Fibroblast of pulmonary artery (primary cell): ENCODE results near the gene REEP5.
"Not testable (repeated sequence)": the region's sequence is repeated elsewhere in the genome, so short reads cannot be mapped to it uniquely, and the experiment has no call there.

Source experiments
- DNase-seq: peaks from one replicate; pipeline ENCODE4 v3.0.0-alpha.2; 2010; ENCODE audit warnings: low read depth
- H3K4me3 ChIP-seq: replicated peaks from 2 replicates; pipeline ENCODE4 v1.5.1; 2011; ENCODE audit warnings: low read depth, mild to moderate bottlenecking, control low read depth, low read length, moderate library complexity
- CTCF ChIP-seq: IDR thresholded peaks from 2 replicates; pipeline ENCODE4 v1.5.1; 2011; ENCODE audit warnings: mild to moderate bottlenecking, control low read depth, low read length, inconsistent platforms; ENCODE audit errors: missing control alignments

REEP5 gene

DNA sequence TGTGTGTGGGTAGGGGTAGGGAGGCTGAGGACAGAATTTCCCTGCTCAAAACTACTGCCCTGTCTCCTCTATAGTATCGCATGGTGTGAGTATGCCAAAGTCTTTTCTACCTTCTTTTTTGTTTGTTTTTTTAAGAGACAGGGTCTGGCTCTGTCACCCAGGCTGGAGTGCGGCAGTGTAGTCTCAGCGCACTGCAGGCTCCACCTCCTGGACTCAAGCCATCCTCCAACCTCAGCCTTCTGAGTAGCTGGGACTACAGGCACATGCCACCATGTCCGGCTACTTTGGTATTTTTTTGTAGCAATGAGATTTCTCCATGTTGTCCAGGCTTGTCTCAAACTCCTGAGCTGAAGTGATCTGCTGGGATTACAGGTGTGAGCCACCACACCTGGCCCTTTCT is 58.5 kb downstream of the REEP5 start:
- no peak overlapping the region for H3K4me3 ChIP-seq
- DNase-seq, result no peak
- TF ChIP-seq CTCF, result no peak

- no peak for DNase-seq
- peak overlapping the region; percentile 98 for H3K4me3 ChIP-seq
- no peak for TF ChIP-seq CTCF
These were observed 59.9 kb downstream of the REEP5 start for GRCh38 chr5:112862085-112862484.

DNA sequence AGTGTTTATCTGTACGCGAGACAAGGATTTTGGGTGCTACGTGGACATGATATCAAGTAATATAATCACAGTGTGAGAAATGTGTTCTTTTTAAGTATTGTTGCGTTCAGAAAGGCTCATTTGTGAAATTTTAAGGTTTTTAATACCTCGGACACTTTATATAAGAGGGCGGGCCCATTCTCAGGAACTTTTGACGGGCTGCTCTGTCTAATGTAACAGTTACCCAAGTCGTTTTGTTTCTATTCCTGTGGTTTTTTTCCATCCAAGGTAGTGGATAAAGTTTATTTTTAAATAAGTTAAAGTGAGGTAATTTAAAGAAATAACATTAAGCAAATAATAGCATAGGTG is 60.4 kb downstream of the REEP5 start:
- peak overlapping the region; percentile 98 for H3K4me3 ChIP-seq
- DNase-seq, result no peak
- TF ChIP-seq CTCF, result no peak

DNA sequence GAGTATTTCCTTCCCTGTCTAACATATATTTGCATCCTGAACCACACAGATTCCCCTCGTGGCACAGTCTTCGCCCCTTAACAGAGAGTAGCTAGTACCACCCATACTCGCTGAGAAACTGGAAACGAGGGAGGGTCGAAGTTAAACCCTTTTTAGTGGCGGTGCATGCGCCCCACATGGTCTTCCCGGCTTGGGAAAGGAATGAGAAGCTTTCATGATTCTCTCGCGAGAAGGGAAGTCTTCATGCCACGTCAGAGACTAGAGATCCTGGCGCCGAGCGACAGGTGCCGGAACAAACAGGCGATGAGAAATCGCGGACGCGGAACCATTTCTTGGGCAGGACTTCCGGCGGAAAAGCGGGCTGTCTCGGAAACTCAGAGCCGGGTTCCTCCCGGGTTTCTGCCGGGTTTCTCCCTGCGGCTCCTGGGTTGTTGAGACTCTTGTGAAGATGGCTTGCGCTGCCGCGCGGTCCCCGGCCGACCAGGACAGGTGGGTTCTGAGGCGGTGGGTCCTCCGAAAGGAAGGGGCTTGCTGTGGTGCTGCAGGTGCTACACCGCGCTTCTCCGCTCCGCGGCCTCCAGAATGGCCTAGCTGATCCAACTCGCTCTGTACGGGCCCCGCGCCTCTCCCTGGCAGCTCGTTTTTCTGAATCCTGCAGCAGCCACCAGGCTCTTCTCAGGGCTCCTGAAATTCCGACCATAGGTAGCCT is 60.9 kb downstream of the REEP5 start, which contains the start of gene SRP19:
SRP19 (plus strand) TSS at position 359 of the 709 bp plus-strand sequence; CDS start at position 449, 90 bp downstream.
- no peak for TF ChIP-seq CTCF
- peak within 1 kb of the TSS; percentile 98 for H3K4me3 ChIP-seq
- DNase-seq, result peak; percentile 98

DNA sequence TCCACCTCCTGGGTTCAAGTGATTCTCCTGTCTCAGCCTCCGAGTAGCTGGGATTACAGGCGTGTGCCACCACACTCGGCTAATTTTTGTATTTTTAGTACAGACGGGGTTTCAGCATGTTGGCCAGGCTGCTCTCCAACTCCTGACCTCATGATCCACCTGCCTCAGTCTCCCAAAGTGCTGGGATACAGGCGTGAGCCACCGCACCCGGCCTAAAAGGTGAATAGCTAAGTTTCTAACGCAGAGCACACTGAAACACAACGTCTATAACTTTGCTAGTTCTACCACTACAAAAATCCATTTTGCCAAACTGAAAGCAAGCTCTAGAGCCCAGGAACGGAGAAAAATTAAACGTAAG is 61.5 kb downstream of the REEP5 start:
- DNase-seq, result not testable (repeated sequence)
- peak overlapping the region; percentile 98 for H3K4me3 ChIP-seq

GRCh38 chr5:112857866-112858265 is 64.2 kb downstream of the REEP5 start:
- no peak overlapping the region for H3K4me3 ChIP-seq
- DNase-seq, result no peak
- TF ChIP-seq CTCF, result no peak

DNA sequence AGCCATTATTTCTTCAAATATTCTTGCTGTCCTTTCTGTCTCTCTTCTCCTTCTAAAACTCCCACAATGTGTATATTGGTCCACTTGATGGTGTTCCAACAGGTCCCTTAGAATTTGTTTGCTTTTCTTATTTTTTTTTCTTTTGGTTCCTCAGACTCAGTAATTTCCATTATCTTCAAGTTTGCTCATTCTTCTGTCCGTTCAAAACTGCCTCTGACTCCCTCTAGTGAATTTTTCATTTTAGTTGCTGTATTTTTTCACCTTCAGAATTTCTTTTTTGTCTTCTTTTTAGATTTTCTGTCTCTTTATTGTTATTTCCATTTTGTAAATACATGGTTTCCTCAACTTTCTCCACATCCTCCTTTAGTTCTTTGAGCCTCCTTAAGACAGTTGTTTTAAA is 67.4 kb downstream of the REEP5 start:
- no peak for DNase-seq
- H3K4me3 ChIP-seq, result no peak overlapping the region
- no peak for TF ChIP-seq CTCF
